GM19455 (cell line): ENCODE data around the gene RNF126.
A peak's percentile ranks its signal among the peaks of the same experiment; 100 is the strongest.
"Not testable (repeated sequence)": the region's sequence is repeated elsewhere in the genome, so short reads cannot be mapped to it uniquely, and the experiment has no call there.

Experiments used
- ATAC-seq: cut with Tn5 transposase; IDR thresholded peaks from one replicate; pipeline ENCODE4 v1.9.1; 2021; ENCODE audit not compliant: unreplicated experiment

Gene RNF126

GRCh38 chr19:662962-663681 lies at the start of gene RNF126:
Gene RNF126, minus strand, starts transcription at chr19:663214. Its CDS starts 93 bp downstream, at chr19:663121.
- peak; percentile 55 for ATAC-seq

- no peak for ATAC-seq
Observed at GRCh38 chr19:711254-711653, 48.2 kb upstream of the RNF126 start.

DNA sequence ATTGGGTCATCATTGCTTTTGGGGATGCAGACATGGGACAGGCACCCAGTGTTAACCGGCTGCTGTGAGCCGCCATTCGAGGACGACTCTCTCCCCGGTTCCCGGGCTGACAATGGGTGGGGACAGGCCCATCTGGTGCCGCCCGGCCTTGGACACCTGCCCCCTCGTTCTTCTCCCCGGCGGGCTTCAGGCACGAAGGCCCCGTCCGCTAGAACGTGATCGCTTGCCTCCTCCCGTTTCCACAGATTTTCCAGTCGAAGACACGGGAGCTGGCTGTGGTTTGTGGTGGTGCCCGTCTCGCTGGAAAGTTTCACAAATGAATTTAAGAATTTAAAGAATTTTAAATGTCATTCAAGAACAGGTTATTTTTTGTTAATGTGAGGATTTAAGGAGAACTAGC lies 47.8 kb upstream of the RNF126 start:
- no peak for ATAC-seq

DNA sequence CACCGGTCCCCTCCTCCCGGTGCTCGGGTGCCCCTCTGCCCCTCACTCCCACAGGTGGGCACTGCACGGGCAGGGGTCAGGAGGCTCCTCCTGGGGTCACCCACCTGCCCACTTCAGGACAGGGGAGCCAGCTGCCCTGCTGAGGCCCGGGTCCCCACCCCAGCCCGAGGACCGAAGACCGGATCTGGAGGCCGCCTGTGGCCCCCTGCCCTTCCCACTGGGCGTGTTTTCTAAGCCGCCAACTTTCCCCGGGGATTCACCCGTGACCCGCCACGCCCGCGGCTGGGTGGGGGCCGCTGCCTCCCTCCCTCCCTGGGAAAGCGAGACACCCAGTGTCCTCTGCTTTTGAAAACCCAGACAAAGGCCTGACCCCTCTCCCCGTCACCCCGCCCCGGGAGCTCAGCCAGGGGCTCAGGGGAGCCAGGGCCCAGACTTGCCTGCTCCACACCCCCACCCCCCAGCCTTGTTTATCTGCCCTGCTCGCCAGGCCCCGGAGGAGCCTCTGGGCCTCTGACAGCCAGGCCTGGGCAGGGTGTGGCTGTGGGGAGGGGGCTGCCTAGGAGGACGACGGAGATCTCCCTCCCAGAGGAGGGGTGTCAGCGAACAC lies 47.1 kb upstream of the RNF126 start:
- ATAC-seq: no peak

- ATAC-seq: no peak
Observed at GRCh38 chr19:709196-709964, 46.4 kb upstream of the RNF126 start.

DNA sequence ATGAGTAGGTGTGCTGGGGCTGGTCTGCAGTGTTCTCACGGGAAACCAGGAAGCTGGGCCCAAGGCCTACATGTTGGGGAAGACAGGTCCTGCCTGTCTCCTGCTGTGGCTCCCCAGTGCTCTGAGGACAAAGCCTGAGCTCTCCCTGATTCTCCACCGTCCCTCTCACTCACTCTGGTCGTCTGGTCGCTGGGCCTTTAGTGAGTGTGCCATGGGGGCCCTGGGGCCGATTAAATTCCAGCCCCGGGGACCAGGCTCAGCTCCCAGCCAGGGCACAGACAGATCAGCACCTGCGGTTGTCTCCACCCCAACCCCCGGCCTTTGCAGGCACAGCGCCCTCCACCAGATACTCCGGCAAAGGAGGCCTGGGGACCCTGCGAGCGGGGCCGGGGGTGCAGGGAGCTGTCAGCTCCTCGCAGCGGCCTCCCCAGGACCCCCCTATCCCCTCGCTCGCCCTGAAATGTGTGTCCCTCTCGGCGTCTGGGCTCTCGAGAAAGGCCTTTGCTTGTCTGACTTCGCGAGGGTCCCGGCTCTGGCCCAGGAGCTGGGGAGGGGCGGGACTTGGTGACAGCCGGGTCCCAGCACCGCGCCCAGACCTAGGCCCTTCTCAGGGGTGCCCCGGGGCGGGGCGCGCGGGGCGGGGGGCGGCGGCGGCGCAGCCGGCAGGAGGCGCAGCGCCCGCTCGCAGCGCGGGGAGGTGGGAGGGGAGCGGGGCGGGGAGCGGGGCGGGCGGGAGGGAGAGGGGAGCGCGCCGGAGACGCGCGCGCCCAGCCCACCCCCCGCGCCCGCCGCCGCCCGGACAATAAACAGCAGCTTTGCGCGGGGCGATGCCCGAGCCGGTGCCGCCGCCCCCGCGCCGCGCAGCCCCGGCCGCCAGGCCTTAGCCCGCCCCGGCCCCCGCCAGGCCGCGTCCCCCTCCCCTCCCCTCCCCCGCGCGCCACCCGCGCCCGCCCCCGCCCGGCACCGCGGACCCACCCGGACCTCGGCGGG lies 45.4 kb upstream of the RNF126 start, which contains the start of gene PALM:
PALM (plus strand) TSS at position 782 of the 990 bp plus-strand sequence. CDS start 212 bp downstream, outside the sequence.
- no peak for ATAC-seq

- no peak for ATAC-seq
Observed at GRCh38 chr19:704447-704741, 41.4 kb upstream of the RNF126 start.

DNA sequence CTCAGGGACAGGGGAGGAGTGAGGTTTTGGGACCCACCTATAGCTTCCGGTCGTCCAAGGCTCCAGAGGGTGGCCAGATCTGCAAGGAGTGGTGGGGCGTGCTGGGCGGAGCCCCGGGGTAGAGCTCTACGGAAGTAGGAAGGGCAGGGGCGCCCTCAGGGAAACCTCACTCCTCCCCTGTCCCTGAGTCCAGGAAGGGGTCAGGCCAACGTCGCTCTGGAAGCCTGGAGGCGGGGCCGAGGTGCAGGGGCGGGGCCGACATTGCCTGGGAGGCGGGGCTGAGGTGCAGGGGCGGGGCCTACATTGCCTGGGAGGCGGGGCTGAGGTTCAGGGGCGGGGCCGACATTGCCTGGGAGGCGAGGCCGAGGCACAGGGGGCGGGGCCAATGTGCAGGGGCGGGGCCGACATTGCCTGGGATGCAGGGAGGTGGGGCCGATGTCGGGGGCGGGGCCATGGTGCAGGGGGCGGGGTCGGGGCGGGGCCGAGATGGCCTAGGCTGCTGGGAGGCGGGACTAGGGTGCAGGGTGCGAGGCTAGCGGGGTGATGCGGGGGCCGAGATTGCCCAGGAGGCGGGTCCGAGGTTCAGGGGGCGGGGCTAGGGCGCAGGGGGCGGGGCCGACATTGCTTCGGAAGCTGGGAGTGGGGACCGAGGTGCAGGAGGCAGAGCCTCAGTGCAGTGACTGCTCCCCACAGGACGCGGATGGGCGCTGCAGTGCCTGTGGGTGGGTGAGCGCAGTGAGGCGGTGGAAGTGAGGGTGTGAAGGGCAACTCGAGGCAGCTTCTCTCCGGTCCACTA lies 40.8 kb upstream of the RNF126 start:
- ATAC-seq: no peak

- ATAC-seq: no peak
Observed at GRCh38 chr19:703329-703650, 40.3 kb upstream of the RNF126 start.

GRCh38 chr19:702847-703246 lies 39.8 kb upstream of the RNF126 start:
- not testable (repeated sequence) for ATAC-seq

- not testable (repeated sequence) for ATAC-seq
Observed at GRCh38 chr19:699885-700284, 36.9 kb upstream of the RNF126 start.

GRCh38 chr19:698529-698928 lies 35.5 kb upstream of the RNF126 start:
- ATAC-seq: not testable (repeated sequence)

- ATAC-seq: no peak
Observed at GRCh38 chr19:695352-695949, 32.4 kb upstream of the RNF126 start, which contains the start of gene PRSS57. Gene PRSS57, minus strand, starts transcription at chr19:695452. Its CDS starts 22 bp downstream, at chr19:695430.

GRCh38 chr19:694481-695351 lies 31.7 kb upstream of the RNF126 start:
- ATAC-seq: no peak

- no peak for ATAC-seq
Observed at GRCh38 chr19:690203-690602, 27.2 kb upstream of the RNF126 start.

- ATAC-seq: no peak
Observed at GRCh38 chr19:688992-689391, 26.0 kb upstream of the RNF126 start.

- no peak for ATAC-seq
Observed at GRCh38 chr19:688214-688613, 25.2 kb upstream of the RNF126 start.

DNA sequence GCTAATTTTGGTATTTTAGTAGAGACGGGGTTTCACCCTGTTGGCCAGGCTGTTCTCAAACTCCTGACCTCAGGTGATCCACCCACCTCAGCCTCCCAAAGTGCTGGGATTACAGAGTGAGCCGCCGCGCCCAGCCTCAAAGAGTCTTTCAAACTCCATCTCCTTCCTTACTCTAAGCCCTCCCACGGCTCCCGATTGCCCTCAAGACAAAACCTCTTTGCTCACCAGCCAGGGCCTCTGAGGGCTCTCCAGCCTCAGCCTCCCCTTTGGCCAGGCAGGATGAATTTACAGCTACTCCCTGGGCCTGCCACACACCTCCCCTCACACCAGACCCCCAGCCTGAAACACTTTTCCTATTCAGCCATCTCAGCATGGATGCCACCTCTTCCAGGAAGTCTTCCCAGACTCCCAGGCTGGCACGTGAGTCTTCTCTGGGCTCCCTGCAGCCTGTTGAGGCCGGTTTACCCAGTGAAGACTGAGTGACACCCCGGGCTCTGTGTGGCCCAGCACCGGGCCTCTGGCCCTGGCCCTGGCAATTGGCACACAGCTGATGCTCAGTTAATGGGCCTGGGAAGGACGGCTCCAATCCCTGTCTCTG lies 24.7 kb upstream of the RNF126 start:
- no peak for ATAC-seq
